OCI-M2 (cell line): Measurements from ENCODE around the gene XPO6.

Experiments
- DNase-seq: peaks from one replicate; lab custom pipeline; 2025; ENCODE audit not compliant: unreplicated experiment; lab: John Stamatoyannopoulos, UW

Gene XPO6

DNA sequence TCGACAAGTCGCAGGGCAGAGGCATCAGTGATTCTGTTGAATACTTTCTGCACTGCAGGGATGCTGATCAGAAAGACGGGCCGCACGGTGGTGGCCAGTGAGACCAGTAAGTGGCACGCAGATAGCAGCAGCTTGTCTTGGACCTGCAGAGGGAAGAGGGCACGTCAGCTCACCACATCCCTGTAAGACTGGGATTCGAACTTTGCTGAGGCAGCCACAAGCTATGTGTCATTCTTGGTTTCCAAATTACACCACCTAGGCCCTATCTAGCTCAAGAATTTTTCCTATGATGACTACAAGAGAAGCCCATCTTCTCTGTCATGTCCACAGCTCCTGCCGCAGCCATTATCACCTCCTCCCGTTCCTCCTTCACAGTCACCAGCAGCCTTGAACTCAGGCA lies 98.9 kb downstream of the XPO6 start:
- DNase-seq: no peak

DNA sequence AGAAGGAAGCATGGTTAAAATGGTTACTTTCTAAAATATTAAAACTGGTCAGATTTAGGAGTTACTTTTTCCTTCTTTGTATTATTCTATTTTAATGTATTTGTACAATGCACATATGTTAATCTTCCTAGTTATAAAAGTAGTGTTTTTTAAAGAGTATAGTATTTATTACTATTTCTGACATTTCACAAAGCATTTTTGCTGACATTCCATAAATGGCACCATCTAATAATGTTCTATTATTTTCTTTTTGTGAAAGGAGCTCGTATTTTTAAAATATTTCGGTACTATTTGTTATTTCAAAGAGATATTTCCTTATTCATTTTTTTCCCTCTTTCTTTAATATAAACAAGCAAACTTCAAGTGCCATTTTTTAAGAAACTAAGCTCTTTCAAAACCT lies 100.8 kb downstream of the XPO6 start:
- DNase-seq: no peak

DNA sequence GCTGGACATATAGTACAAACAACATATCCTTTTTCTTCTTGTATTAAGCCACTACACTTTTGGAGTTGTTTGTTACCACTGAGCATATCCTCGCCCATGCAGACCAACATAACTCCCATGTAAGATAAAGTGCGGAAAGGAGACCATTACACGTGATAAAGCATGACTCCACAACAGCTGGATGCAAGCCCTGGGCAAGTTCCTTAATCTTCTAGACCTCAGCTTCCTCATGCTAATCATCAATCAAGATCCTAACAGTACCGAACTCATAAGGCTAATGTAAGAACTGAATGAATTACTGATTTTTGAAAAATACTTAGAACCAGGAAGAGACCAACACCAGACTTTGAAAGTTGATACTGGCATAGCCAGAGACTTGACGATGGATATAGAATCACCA lies 101.3 kb downstream of the XPO6 start:
- DNase-seq: no peak

DNA sequence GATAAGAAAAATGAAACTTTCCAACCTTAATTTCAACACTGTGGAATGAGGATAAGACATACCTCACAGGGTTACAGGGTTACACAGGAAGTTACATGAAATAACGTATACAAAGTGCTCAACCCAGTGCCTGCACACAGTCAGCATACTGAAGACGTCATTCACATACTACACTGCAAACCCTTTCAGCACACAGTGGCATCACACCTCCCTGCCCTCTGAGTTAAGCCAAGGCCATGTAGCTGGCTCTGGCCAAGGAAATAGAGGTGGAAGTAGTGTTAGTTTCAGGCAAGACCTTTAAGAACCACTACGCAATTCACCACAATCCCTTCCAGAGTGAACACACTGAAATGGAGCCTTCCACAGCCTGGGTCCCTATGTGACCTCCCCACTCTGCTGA lies 101.7 kb downstream of the XPO6 start:
- no peak for DNase-seq

DNA sequence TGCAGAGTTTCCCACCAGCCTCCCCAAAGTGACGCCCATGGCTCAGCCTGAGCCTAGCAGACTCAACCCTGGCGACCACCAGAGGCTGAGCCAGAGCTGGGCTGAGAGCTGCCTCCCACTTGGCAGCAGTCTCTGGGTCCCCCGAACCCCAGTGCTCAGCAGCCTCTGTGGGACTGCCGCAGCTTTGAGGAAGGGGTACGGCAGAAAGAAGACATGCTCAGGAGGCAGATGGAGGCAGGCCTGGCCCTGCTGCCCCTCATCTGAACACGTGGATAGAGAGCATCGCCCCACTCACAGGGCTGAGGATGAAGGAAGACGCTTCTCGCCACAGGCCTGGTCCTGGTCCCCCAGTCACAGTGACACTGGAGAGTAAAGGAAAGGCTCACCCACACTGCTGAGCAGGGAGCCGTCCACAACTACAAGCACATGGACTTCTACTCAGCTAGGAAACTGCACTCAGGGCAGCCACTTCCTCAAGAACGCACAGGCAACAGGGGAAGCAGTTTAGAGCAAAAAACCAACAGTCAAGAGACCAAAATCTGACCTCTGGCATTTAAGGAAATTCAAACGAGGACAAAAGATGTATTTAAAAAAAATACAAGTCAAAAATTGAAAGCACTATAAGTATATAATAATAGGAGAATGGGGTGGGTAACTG lies 103.0 kb downstream of the XPO6 start:
- no peak for DNase-seq

DNA sequence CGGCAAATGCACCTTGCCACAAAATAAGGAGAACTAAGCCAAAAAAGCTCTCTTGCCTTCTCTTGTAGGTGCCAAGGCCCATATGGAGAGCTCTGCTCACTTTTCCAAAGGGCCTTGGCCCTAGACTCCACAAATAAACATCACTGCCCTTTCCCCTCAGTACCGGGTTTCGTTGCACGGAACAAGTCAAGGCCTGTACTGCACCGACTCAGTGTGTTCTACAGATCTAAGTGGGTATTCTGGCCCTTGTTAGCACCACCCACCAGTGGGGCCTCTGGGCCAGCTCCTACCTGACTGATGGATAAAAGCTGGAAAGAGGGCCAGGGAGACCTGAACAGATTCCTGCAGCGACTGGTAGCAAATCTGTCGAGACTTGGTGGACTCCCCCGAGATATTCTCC lies 104.5 kb downstream of the XPO6 start:
- no peak for DNase-seq

DNA sequence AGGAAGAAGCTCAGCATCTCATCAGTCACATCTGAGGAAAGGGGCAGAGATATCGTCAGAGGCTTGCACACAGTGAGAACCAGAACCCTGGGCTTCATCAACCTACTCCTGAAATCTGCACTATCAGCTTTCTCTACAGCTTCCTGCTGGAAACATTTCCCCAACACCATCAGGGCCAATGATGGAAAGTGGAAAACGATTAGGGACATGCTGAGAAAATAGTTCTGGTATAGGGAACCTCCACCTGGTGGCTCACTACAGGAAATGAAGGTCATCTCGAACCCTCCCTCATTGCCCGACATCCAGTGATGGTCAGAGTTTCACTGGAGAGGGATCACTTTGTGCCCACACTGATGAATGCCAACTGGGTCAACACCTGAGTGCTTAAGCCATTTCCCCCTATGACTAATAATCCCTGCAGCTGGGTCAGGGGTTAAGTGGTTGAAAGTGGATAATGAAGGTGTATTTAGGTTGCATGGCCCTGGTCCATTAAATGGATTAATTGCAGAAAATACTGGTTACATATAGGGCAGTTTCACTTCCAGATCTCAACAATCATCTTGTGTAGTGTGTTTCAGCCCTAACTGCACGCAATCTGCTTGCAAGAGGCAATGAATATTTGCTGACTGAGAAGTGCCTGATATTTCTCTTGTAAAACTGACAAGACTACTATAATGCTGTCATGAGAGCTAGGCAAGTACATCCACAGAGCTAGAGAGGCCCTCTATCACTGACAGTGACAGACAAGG lies 105.1 kb downstream of the XPO6 start:
- no peak for DNase-seq

DNA sequence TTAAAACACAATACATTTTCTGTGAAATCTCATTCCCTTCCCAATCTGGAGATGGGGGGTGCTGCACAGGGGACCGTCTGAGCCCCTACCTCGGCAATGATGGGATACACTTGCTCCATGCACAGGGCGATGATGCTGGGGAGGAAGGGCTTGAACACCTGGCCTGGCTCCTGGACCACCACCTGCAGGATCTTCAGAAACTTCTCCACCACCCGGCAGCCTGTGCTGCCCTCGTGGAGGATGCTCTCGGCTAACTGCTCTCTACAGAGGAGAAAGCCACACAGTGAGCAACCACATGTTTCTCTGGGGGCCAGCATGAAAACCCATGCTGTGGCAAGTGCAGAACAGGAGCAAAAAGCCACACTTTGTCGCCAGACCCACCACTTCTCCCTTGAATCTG lies 105.8 kb downstream of the XPO6 start:
- no peak for DNase-seq

DNA sequence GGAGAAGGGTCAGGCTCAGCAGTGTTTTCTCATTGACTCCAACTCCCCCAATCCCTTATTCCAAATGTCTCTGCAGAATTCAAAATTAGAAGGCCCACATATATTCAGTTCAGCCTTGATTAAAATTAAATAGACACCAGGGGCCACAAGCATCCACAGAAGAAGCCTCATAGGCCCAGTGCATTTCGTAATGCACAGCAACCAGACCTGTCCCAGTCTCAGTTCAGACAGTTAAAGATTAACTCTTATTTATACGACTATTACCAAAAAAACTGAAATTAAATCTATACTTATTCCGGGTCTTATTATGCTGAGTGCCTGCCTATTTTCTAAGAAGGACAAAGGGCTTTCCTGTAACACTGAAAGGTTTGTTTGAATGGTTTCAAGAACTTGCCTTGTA lies 106.5 kb downstream of the XPO6 start:
- no peak for DNase-seq

DNA sequence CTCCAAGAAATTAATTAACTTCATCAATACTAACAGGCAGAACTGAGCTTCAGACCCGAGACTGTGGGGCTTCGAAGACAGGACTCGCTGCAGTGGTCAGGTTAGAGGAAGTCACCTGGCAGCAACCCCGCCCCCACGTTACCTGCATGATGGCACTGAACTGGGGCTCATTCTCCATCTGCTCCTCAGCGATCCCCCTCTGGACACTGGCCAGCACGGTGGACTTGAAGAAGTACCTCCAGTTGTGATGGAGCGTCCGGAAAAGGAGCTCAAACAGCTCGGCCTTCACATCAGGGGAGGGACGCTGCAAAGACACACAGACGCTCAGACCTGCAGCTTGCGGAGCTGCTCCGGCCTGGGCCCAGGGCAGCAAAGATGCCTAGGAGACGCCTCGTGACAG lies 107.4 kb downstream of the XPO6 start:
- DNase-seq: no peak

DNA sequence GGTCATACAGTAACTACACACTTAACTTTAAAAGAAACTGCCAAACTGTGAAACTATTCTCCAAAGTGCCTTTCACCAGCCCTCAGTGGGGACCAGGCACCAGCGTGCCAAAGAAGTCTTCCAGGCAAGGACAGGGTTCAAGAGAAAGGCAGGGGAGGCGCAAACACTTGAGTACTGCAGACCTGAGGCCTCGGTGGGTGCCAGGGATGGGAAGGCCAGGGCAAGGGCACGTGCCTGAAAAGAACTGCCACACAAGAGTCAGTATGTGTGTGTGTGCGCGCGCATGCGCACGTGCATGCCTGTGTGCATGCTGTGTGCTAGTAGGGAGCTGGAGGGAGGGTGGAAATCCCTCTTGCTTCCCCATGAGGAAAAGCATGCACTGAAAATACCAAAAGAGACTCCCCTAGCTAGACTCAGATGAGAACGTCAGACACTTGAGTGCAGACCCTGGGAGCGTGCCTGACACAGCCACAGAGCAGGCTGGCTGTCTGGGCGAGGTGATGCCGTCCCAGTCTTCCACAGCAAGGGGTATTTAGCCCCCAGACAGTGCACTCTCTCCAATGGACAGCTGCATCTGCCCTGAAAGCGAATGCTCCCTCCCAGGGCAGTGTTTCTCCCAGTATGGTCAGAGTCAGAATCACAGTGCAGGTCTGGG lies 108.1 kb downstream of the XPO6 start:
- DNase-seq: no peak

DNA sequence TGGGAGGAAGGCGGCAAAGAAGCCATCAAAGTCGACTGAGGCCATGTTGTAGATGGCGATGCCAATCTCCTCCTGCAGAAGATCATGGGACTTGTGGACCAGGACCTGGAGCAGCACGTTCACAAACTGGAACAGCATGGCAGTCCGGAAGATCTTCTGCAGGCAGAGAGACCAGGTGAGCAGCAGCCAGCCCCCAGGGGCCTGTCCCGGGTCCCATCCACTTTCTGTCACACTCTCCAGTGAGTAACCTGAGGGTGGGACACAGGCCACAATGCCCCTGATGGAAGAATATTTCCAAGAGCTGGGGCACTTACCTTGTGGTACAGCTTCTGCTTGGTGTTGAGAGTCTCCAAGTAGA lies 110.3 kb downstream of the XPO6 start:
- no peak for DNase-seq

DNA sequence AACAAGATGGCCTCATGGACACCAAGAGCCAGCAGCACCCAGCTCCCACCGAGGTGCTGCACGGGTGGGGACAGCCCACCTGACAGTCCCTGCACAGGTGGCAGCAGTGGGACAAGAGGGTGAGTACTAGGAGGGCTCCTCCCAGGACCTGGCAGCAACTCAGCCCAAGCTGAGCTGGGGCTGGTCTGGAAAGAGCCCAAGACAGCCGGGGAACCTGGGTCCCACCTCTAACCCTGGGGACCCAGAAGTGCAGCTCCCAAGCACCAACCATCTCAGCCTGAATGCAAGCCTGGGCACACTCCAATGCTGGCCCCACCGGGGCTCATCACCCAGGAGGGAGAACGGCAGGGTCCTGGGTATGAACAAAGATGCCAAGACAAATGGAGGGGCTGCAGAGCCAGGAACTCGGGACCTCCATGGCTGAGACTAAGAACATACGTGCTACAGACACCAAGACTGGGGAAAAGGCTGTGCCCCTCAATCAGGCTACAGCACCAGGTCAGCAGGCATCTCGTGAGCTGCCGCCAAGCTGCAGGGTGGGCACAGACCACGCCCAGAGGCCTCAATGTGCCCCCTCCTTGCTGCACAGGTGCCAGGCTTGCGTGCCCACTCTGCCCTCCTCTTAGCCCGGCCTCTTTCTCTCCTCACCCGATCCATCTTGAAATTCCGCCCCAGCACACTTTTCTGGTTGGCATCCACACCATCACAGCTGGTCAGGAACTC lies 110.8 kb downstream of the XPO6 start:
- no peak for DNase-seq

DNA sequence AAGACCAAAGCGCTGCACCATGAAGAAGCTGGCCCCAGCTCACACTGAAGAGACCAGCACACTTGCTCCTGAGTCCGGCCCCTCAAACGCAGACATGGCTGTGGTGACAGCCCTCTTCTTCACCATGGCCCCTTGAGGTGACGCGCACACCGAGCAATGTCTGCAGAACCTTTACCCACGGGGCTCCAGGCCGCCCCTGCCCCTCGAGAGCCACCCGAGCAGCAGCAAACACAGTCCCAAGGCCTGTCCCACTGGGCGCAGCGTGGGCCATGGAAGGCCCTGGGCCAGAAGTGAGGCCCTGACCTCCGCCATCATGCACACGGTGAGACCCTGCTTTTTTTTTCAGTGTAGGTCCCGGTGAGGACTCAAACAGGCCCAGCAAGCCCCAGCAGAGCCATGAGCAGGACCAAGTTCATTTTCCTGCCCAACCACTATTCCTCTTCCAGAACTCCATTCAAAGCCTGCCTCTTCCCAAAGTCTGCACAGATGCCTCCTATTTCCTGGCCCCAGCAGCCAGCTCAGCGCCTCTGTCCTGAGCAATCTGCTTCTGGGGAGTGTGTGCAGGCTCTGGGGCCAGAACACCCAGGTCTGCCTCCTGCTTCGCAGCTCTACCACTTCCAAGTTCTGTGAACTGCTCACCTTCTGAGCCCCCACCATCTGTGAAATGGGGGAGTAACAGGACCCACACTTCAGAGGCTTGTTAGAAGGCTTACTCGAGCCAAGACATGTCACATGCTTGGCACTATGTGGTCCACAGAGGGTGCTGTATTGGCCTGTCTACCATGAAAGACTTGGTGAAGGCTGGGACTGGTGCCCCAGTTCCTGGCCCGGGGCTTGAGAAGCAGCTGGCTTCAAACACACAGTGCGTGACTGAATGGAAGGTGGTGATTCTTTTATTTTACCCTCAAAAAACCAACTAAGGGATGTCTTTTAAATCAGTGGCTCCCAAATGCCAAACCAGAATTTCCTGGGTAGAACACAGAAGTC lies 112.5 kb downstream of the XPO6 start:
- DNase-seq: no peak

DNA sequence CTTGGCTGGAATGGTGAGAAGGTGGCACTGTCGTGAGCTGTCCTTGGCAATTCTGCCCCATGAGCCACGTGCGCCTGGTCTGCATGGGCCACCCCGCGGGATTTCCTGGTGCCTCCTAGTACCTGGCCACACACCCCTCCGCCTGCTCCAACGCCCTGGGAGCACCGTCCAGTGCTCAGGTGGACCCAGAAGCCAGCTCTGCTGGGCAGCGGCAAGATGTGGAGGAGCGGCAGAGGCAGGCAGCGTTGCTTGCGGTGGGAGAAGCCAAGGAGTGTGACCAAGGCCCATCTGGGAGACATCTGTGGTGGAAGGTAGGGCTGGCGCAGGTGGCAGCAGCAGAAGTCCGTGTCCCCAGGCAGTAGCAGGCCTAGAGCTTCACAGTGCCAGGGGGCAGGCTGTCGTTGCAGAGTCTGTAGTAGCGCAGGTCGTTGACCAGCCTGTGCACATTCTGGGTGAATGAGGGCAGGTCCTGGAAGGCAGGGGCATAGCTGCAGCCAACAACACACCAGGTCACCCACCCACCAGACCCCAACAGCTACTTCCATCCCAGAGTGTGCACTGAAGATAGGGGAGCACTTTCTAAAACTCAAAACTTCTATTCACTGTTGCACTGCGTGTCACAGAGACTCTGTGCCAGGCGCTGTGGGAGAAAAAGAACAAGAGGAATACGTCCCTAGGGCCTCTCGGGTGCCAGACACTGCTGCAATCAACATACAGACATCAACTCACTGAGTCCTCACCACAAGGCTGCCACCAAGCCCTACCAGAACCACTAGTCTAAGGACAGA lies 113.4 kb downstream of the XPO6 start:
- no peak for DNase-seq

DNA sequence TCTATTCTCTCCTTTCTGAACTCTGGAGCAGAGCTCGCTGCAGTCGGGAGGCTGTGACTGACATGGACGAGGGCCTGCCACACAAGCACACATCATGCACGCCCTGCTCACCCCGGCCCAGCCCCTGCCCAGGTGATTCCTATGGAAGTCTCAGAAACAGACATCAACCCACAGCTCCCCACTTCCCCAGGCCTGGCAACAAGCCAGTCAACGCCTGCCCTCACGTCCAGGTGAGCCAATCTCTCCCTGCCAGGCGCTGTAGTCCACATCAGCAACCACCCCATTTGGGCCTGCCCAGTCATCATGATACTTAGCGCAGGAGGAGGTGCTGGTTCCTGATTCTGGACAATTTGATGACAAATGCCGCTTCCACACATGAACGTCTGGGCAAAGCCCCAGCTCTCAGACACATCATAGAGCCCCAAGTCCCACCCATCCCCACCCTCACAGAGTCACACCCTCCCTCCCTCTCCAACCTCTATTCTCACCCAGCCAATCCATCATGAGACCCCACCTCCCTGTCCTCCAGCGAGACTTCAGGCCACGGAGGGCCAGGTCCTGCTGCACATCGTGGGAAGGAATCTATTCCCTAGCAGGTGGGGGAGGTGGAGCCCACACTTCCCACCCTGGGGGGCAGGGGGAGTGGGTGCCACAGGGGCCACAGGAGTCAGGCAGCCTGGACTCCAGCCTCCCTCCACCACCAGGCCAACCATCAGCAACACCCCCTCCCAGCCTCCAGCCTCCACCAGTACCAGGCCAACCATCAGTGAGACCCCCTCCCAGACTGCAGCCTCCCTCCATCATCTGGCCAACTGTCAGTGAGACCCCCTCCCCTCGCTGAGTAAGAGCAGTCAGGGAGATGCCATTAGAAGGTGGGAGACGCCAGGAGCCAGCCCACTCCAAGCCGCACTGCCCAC lies 114.5 kb downstream of the XPO6 start:
- no peak for DNase-seq

DNA sequence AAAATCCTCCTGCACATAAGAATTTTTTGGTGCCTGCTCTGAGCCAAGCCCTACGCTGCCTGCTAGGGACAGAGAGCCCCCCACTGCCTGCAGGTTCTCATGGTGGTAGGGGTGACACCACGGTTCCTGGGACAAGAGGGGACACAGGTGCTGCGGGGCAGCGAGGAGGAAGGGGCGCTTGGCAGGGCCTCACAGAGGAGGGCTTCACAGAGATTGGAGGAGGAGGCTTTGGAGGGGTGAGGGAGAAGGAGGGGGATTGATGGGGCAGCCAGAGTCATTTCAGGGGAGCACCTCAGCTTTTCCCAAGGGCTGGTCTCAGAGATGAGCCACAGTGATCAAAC lies 118.4 kb downstream of the XPO6 start:
- DNase-seq: no peak

DNA sequence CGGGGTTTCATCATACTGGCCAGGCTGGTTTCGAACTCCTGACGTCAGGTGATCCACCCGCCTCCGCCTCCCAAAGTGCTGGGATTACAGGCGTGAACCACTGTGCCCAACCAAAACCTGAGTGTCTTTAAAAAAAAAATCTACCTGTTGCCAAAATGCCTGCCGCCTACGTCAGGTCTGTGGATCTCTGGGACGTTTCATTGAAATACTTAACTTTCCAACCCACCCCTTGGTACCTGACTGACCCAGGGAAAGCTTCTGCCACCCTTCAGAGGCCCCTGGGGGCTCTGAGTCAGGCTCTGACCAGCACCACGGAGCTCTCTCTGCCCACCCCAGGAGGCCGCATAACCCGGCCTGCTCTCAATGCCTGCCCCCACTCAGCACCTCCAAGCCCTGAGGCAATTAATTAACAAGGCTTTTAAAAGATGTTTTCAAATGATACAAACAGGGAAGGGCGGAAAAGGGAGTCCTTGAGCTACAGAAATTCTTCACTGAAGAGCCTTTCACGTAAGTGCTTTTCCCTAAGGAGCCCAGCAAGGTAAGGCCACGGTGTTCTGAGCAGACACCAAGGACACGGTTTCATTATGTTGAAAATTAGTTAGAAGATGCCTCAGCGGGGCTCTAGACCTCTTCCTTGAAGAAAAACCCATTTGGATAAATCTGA lies 118.9 kb downstream of the XPO6 start:
- DNase-seq: no peak
